Activated CD4-positive, alpha-beta T cell treated with anti-CD3 and anti-CD28 coated beads, Interleukin-2, Interleukin-4, amounts not matched to agents 100 ng/mL and 50 ng/mL, durations not matched to agents 16 hours and 8 hours (primary cell): ENCODE results near the gene ERN1.

Source experiments
- DNase-seq: peaks from one replicate; pipeline ENCODE4 v3.0.0-alpha.2; 2020; ENCODE audit warnings: low spot score

The ERN1 gene

GRCh38 chr17:64110379-64111152 lies 19.4 kb downstream of the ERN1 start:
- no peak for DNase-seq

- DNase-seq = no peak
Observed at GRCh38 chr17:64109400-64109799, 20.5 kb downstream of the ERN1 start.

DNA sequence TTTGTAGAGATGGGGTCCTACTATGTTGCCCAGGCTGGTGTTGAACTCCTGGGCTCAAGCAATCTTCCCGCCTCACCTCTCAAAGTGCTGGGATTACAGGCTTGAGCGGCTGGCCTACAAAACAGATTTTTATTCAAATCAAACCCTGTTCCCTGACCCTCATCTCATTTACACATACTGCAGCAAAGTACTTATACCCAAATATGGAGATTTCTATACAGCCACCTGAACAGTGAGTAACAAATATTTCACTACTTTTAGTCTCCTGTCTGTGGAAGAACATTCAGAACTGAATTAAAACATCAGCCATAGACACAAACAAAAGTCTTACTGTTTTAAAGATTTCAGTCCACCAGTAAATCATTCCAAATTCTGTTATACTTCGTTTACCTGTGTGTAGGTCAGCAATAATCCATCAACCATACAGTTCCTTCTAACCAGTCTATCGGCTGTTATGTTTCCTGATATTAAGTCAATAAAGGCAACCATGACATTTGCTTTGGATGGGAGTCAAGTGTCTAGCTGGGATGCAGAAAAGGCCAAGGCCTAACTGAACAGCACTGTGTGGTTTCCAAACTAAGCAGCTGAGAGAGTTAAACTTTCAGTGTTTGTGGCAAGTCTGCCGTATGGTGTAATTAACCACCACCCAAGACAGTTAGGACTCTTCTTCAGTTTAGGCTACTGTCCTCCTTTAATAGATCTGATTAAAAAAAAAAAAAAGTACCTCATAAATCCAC lies 22.3 kb downstream of the ERN1 start:
- DNase-seq = no peak

- DNase-seq = no peak
Observed at GRCh38 chr17:64106918-64107317, 23.0 kb downstream of the ERN1 start.

DNA sequence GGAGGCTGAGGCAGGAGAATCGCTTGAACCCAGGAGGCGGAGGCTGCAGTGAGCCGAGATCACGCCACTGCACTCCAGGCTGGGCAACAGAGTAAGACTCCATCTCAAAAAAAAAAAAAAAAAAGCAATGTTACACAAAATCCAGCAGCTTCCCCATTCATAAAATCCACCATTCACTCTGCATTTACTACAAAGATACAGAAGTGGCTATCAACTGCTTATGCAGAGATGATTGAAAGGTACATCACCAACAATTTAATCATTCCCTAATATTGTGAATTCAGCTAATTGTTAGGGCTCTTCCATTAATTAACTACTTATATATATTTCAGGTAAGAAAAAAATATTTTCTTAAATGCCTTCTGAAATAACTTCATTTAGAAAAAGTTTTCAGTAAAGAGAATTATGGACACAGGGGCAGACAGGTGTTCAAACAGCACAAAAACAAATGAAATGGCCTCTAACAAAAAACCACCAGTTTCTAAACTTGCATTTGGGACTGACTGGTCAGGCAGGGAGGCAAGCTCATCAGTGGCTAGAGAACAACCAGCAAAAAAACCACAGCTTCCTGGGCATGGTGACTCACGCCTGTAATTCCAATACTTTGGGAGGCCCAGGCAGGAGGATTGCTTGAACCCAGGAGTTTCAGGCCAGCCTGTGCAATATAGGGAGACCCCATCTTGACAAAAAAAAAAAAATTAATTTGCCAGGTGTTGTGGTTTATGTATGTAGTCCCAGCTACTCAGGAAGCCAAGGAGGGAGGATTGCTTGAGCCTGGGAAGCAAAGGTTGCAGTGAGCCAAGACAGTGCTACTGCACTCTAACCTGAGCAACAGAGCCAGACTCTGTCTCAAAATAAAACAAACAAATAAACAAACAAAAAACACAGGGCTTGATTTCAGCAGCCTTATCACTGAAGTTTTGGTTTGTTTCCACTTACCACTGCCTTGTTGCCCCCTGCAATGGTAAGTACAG lies 26.3 kb downstream of the ERN1 start:
- peak; percentile 28 for DNase-seq

DNA sequence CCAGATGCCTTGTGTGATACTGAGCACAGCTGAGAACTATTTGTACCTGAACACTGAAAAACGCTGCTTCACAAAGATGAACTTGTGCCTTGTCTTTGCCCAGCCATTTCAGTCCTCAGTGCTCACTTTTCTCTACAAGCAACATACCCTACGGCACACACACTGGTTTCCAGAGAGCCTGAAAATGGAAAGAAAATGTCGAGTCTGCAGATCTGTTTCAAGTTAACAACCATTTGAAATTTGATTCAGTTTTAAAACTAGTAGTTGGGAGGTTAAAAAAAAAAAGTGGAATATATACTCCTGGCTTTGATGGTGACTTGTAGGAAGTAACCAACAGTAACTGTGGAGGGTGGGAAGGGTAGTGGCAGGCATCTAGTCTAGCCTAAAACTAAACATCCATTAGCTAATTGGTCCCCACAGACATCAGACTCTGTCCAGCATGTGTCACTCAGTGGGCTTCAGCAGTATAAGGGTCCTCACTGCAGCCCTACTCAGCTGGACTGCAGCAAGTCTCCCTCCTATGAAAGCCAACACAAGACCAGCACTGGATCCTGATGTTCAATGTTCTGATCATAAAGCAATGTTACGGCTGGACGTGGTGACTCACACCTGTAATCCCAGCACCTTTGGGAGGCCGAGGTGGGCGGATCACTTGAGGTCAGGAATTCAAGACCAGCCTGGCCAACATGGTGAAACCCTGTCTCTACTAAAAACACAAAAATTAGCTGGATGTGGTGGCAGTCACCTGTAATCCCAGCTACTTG lies 27.1 kb downstream of the ERN1 start:
- no peak for DNase-seq

DNA sequence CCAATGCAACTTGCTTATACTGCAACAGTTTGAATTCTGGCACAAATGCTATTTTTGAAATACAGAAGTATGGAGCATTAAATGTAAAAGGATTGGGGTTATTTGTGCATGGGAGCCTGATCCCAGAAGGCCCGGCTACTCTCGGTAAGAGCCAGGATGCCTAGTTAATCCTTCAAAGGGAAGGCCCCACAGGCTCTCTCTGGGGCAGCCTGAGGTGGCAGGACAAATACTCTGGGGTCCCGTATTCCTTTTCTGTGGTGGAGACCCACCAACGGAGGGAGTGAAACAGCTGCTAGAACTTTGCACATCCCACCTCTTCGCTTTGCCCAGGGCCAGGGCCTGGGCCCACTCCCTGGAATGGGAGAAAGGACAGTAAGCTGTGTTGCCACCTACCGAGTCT lies 30.4 kb downstream of the ERN1 start:
- no peak for DNase-seq

DNA sequence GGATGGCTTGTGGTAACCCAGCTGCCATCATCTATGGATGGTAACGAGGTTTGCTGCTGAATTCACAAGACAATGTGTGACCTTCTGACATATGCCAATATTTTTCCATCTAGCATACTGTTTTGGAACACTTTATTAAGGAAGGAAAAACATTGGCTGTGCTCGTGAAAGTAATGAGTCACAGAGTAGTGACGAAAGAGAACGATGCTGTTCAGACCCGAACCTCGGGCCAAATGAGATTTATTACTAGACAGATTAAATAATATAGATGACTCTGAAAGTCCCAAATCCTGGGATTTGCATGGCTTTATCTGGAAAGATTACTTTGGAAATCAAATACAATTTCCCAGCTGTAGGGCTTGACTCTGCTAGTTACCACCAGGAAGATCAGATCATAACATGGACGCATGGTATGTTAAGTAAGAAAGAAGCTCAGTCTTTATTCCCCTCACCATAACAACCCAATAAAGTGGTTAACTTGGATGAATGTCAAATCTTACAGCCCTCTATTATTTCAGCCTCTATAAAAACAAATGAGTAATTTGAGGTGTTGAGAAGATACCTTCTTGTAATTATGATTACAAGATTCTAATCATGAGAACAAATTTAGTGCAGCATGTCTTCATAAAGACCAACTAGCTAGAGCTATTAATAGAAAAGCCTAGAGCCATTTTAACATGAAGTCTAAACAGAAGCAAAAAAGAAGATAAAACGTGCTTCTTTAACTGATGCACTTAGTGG lies 32.6 kb downstream of the ERN1 start:
- DNase-seq = no peak

DNA sequence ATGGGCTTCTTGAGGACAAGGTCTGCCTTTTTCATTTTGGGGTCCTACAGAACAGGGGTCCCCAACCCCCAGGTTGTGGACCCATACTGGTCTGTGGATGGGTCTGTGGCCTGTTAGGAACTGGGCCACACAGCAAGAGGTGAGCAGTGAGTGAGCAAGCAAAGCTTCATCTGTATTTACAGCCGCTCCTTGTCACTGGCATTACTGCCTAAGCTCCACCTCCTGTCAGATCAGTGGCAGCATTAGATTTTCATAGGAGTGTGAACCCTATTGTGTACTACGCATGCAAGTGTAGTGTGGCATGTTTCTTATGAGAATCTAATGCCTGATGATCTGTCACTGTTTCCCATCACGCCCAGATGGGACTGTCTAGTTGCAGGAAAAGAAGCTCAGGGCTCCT lies 33.9 kb downstream of the ERN1 start:
- no peak for DNase-seq

GRCh38 chr17:64095144-64095882 lies 34.6 kb downstream of the ERN1 start:
- DNase-seq = peak; percentile 33

- no peak for DNase-seq
Observed at GRCh38 chr17:64094412-64094811, 35.5 kb downstream of the ERN1 start.

- peak; percentile 27 for DNase-seq
Observed at GRCh38 chr17:64092952-64093451, 36.9 kb downstream of the ERN1 start.

DNA sequence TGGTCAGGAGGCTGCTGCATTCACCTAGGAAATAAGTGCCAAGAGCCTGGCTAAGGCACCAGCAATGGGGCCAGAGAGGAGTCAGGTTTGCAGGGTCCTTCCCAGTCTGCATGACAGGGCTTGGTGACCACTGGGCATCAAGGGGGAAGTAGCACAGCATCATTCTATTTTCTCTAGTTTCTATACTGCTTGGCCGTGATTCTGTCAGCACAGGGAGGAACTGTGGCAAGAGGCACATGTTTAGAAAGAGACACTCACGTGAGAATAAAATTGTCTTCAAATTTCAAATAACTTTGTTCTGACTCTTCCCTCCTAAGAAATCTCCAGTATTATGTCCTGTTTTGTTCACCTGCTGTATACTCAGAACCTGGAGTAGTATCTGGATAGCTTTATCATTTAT lies 37.8 kb downstream of the ERN1 start:
- DNase-seq = no peak

GRCh38 chr17:64091571-64091970 lies 38.4 kb downstream of the ERN1 start:
- DNase-seq = no peak

DNA sequence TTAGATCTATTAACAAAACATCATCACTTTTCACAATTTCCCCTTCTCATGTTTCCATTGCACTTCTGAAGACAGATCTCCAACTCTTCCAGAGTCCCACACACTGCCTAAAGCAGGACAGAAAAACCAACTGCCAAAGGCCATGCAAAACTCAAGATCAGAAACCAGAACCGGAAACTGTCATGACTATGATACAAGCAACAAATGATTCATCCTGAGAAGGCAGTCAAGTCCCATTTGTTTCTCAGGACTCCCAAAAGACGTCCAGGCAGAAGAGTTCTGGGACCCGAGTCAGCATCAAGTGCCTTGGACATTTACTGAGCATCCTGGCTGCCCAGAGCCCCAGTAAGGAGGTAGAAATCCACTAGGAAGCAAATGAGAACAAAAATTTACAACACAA lies 38.8 kb downstream of the ERN1 start:
- peak; percentile 82 for DNase-seq

DNA sequence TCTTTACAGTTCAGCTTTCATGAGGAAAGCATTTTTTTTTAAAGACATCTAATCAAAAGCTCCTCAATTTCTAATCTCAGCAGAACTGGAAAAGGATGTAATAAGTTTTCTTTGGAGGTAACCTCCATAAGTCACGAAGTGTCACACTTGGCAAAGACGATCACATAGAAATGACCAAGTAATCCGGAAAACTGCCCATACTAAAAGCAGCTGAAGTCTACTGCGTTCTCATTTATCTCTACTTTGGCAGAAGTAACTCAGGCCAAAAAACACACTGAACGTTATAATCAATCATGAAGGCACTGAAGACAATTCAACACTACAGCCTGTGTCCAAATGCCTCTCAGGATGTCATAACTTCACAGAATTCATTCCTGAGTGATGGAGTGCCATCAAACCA lies 39.8 kb downstream of the ERN1 start:
- no peak for DNase-seq

DNA sequence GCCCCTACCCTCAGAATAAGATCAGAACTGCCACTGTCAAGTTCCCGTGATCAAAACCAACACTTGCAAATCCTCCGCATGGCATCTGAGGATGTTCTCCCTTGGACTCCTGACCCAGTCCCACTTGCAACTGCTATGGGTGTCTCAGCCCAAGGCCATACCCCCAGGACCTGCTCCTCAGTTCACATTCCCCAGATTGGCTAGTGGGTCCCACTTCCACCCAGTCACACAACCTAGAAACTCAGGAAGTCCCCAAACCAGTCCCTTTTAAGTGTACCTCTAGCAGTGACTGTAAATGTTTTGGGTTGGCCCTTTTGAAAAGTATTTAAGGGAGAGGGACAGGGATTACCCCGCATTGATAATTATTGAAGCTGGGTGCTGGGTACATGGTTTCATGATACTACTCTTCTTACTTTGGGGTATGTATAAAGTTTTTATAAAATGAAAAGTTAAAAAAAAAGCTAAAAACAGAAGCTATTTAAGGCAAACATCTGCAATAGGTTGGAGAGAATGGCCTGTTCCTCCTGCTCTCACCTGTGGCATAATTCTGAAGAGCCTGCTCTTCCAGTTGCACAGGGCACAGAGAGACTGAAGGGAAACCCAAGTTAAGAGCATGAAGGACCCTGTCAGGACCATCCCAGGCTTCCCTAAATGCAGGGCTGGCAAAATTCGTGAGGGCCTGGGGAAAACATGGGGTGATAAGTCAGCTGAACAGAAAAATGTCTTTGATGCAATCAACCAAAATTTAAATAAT lies 42.5 kb downstream of the ERN1 start:
- no peak for DNase-seq

DNA sequence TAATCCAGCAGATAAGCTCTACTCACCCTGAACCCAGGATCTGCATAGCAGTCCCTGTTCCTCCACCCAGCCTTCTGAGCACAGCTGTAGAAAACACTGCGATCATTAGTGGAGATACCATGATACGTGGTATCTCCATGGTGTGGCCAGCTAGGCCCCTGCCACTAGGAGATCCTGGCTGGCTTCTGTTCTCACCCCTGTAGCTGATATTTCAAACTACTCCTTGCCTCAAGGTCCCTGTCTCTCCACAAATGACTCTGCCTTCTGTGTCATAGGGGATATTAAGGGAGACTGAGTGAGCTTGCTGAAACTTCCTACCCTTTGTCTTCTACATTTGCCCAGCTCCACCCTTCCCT lies 44.3 kb downstream of the ERN1 start:
- DNase-seq = no peak

DNA sequence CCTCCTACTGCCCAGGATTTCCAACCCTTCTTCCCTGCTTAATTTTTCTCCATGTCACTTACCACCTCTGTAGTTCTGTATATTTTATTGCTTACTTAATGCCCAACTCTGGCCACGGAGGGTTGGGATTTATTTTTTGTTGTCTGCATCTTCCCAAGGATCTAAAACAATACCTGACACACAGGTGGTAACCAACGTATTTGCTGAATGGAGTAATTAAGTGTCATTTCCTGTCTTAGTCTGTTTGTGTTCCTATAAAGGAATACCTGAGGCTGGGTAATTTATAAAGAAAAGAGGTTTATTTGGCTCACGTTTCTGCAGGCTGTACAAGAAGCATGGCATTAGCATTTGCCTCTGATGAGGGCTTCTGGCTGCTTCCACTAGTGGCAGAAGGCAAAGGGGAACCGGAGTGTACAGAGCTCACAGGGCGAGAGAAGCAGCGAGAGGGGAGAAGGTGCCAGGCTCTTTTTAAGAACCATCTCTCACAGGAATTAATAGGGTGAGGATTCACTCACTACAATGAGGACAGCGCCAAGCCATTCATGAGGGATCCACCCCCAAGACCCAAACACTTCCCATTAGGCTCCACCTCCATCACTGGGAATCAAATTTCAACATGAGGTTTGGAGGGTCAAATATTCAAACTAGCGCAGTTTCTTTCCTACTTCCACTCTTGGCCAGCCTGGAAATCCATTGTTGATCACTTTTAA lies 44.8 kb downstream of the ERN1 start:
- DNase-seq = no peak
